ENCODE measurements around the gene CCDC9B. TPM values are rescaled to one million over a fixed set of nuclear protein-coding genes. Genes with fewer than 3 reads are reported as not detected.
A peak's percentile ranks its signal among the peaks of the same experiment; 100 is the strongest.

CCDC9B gene
- total RNA-seq, 2 donors from 2014 or later, result 31.8 to 32.2 TPM

- Histone ChIP-seq H3K27me3 (no peaks in the 10 kb centered on the region), H3K27ac (peak overlapping the region in 1 of 2 donors; percentile 97), H3K4me3 (no peak overlapping the region), H3K4me1 (peaks cover 0 to 66% of the 10 kb centered on the region in 2 donors), H3K9me3 (no peaks in the 10 kb centered on the region), H3K36me3 (no peaks in the 10 kb centered on the region)
- TF ChIP-seq, protein P1, sequence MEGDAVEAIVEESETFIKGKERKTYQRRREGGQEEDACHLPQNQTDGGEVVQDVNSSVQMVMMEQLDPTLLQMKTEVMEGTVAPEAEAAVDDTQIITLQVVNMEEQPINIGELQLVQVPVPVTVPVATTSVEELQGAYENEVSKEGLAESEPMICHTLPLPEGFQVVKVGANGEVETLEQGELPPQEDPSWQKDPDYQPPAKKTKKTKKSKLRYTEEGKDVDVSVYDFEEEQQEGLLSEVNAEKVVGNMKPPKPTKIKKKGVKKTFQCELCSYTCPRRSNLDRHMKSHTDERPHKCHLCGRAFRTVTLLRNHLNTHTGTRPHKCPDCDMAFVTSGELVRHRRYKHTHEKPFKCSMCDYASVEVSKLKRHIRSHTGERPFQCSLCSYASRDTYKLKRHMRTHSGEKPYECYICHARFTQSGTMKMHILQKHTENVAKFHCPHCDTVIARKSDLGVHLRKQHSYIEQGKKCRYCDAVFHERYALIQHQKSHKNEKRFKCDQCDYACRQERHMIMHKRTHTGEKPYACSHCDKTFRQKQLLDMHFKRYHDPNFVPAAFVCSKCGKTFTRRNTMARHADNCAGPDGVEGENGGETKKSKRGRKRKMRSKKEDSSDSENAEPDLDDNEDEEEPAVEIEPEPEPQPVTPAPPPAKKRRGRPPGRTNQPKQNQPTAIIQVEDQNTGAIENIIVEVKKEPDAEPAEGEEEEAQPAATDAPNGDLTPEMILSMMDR (IDR thresholded peaks at IDR 0.05), result peak; percentile 35 to 90
- no peak for DNase-seq (ENCODE audit: low spot score)
These were observed 3.9 kb upstream of the CCDC9B start for GRCh38 chr15:40344631-40345120.

GRCh38 chr15:40344217-40344616 lies 3.5 kb upstream of the CCDC9B start:
- no peaks in the 10 kb centered on the region for H3K9me3 ChIP-seq
- no peak for DNase-seq (ENCODE audit: low spot score)
- peaks cover 0 to 71% of the 10 kb centered on the region in 2 donors for H3K4me1 ChIP-seq
- H3K27me3 ChIP-seq, result no peaks in the 10 kb centered on the region
- no peak overlapping the region for H3K4me3 ChIP-seq
- peak overlapping the region; percentile 42 to 97 for H3K27ac ChIP-seq
- no peaks in the 10 kb centered on the region for H3K36me3 ChIP-seq
- TF ChIP-seq, protein P1 (IDR thresholded peaks at IDR 0.05), result no peak

- Histone ChIP-seq H3K4me3 (no peak overlapping the region), H3K4me1 (peaks cover 0 to 74% of the 10 kb centered on the region in 2 donors), H3K36me3 (no peaks in the 10 kb centered on the region), H3K27ac (peak overlapping the region; percentile 96 to 97), H3K9me3 (no peaks in the 10 kb centered on the region), H3K27me3 (no peaks in the 10 kb centered on the region)
- TF ChIP-seq, protein P1 (IDR thresholded peaks at IDR 0.05), result no peak
- no peak for DNase-seq (ENCODE audit: low spot score)
These were observed 2.8 kb upstream of the CCDC9B start for GRCh38 chr15:40343512-40343911.

GRCh38 chr15:40342416-40343320 lies 1.9 kb upstream of the CCDC9B start:
- no peak for DNase-seq (ENCODE audit: low spot score)
- TF ChIP-seq, protein P1 (IDR thresholded peaks at IDR 0.05), result no peak
- Histone ChIP-seq H3K27me3 (no peaks in the 10 kb centered on the region), H3K36me3 (no peaks in the 10 kb centered on the region), H3K27ac (peak overlapping the region; percentile 96 to 97), H3K4me1 (peaks cover 0 to 74% of the 10 kb centered on the region in 2 donors), H3K9me3 (no peaks in the 10 kb centered on the region), H3K4me3 (no peak overlapping the region)

- Histone ChIP-seq H3K27ac (peak overlapping the region; percentile 96 to 97), H3K4me3 (peak overlapping the region; percentile 41 to 48), H3K4me1 (peaks cover 0 to 95% of the 10 kb centered on the region in 2 donors), H3K27me3 (no peaks in the 10 kb centered on the region), H3K36me3 (peaks cover 21% of the 10 kb centered on the region), H3K9me3 (no peaks in the 10 kb centered on the region)
- TF ChIP-seq, protein P1 (IDR thresholded peaks at IDR 0.05), result no peak
- DNase-seq (ENCODE audit: low spot score), result peak; percentile 77
These were observed 550 bp downstream of the CCDC9B start for GRCh38 chr15:40340038-40340739.

Data from right atrium auricular region (tissue), 2 donors.